ENCODE results near the gene MGAT4A.

DNA sequence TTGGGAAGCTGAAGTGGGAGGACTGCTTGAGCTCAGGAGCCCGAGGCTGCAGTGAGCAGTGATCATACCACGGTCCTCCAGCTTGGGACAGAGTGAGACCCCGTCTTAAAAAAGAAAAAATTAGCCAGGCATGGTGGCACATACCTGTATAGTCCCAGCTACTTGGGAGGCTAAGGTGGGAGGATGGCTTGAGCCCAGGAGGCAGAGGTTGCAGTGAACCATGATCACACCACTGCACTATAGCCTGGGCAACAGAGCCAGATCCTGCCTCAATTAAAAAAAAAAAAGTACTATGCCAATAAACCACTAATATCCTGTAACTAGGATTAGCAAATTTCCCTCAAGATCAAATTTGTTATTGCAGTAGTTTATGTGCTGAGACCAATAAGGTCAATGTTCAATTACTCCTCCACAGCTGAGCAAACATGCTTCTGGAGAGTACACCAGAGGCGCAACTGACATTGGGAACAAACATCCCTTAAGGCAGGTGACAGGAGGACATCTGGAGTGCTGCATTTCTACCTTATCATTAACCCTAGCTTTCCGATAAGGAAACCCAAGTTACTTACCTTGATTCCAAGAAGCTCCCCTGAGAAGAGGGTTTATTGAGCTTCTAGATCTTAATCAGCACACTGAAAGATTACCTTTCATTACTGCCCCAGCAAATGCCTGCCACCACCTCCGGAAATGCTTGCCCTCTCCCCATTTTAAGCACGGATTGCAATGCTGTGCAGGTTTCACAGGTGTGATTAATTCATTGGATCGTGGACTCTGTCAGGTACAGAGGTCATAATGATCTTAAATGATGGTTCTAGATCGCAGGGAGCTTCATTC is 26.2 kb downstream of the MGAT4A start:
- TF ChIP-seq, protein P1, sequence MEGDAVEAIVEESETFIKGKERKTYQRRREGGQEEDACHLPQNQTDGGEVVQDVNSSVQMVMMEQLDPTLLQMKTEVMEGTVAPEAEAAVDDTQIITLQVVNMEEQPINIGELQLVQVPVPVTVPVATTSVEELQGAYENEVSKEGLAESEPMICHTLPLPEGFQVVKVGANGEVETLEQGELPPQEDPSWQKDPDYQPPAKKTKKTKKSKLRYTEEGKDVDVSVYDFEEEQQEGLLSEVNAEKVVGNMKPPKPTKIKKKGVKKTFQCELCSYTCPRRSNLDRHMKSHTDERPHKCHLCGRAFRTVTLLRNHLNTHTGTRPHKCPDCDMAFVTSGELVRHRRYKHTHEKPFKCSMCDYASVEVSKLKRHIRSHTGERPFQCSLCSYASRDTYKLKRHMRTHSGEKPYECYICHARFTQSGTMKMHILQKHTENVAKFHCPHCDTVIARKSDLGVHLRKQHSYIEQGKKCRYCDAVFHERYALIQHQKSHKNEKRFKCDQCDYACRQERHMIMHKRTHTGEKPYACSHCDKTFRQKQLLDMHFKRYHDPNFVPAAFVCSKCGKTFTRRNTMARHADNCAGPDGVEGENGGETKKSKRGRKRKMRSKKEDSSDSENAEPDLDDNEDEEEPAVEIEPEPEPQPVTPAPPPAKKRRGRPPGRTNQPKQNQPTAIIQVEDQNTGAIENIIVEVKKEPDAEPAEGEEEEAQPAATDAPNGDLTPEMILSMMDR (conservative IDR thresholded peaks at IDR 0.05; ENCODE audit: low read length) = no peak
- TF ChIP-seq EZH2phosphoT487 (IDR thresholded peaks at IDR 0.05; ENCODE audit: borderline replicate concordance, low read depth, low read length) = no peak

Data from OCI-LY7 (cell line).